OCI-LY3 (cell line): ENCODE measurements around the gene TNFAIP2.

Experiments
- H2AFZ ChIP-seq: fragments of 200-600, 300-600 bp; shearing (Covaris generic); 2 replicates; pipeline ENCODE4 v1.6.0; 2014; ENCODE audit warnings: antibody characterized with exemption, low read depth, low read length
- H3K27ac ChIP-seq: fragments of 200-600, 300-600 bp; sonication (generic); 2 replicates; pipeline ENCODE4 v1.5.1; 2014; ENCODE audit warnings: mild to moderate bottlenecking, low read length, moderate library complexity, mixed read lengths
- H3K27me3 ChIP-seq: fragments of 200-600, 300-600 bp; sonication (generic); 2 replicates; pipeline ENCODE4 v1.6.1; 2014; ENCODE audit warnings: low read depth, low read length, mixed read lengths
- H3K36me3 ChIP-seq: fragments of 200-600, 300-600 bp; sonication (generic); replicated peaks from 2 replicates; pipeline ENCODE3; 2014; ENCODE audit warnings: low read depth, low read length, mixed read lengths
- H3K4me1 ChIP-seq: fragments of 300-600, 200-600 bp; sonication (generic); 2 replicates; pipeline ENCODE4 v1.6.1; 2014; ENCODE audit warnings: low read length, mixed read lengths
- H3K4me2 ChIP-seq: fragments of 200-600, 300-600 bp; sonication (generic); 2 replicates; pipeline ENCODE4 v1.6.1; 2014; ENCODE audit warnings: low read length, mixed read lengths
- H3K4me3 ChIP-seq: fragments of 300-600, 200-600 bp; sonication (generic); 2 replicates; pipeline ENCODE4 v1.5.1; 2014; ENCODE audit warnings: antibody characterized with exemption, mild to moderate bottlenecking, low read length, moderate library complexity
- H3K79me2 ChIP-seq: fragments of 300-600, 200-600 bp; shearing (Covaris generic); 2 replicates; pipeline ENCODE4 v1.6.1; 2014; ENCODE audit warnings: mild to moderate bottlenecking, low read length, mixed read lengths
- H3K9ac ChIP-seq: fragments of 300-600, 200-600 bp; shearing (Covaris generic); 2 replicates; pipeline ENCODE4 v1.6.0; 2014; ENCODE audit warnings: mild to moderate bottlenecking, low read length, moderate library complexity
- H3K9me3 ChIP-seq: fragments of 200-600, 300-600 bp; shearing (Covaris generic); 2 replicates; pipeline ENCODE4 v1.6.1; 2014; ENCODE audit warnings: low read length, mixed read lengths; ENCODE audit not compliant: insufficient read depth
- H4K20me1 ChIP-seq: fragments of 200-600, 300-600 bp; sonication (generic); 2 replicates; pipeline ENCODE4 v1.6.1; 2016; ENCODE audit warnings: low read length, mixed read lengths; ENCODE audit not compliant: insufficient read depth
- CTCF ChIP-seq: fragments of 200-600, 300-600 bp; sonication (generic); IDR thresholded peaks from 2 replicates; pipeline ENCODE4 v1.5.1; 2014; ENCODE audit warnings: antibody characterized with exemption, low read length, low read depth
- EZH2phosphoT487 ChIP-seq: fragments of 200-600 bp; shearing (Covaris generic); IDR thresholded peaks from 2 replicates; pipeline ENCODE4 v1.6.1; 2018; ENCODE audit warnings: antibody characterized with exemption, mixed run types, low read depth

The TNFAIP2 gene

GRCh38 chr14:103163199-103163598 lies 39.9 kb downstream of the TNFAIP2 start:
- H3K4me3 ChIP-seq: no peak overlapping the region
- H4K20me1 ChIP-seq: no peaks in the 10 kb centered on the region
- no peaks in the 10 kb centered on the region for H3K79me2 ChIP-seq

GRCh38 chr14:103164006-103164405 lies 40.7 kb downstream of the TNFAIP2 start:
- no peak overlapping the region for H3K27ac ChIP-seq
- no peak overlapping the region for H2AFZ ChIP-seq
- H3K4me3 ChIP-seq: no peak overlapping the region
- TF ChIP-seq CTCF (no peak), EZH2phosphoT487 (no peak)
- no peaks in the 10 kb centered on the region for H3K4me1 ChIP-seq
- no peaks in the 10 kb centered on the region for H4K20me1 ChIP-seq
- no peaks in the 10 kb centered on the region for H3K79me2 ChIP-seq
- peaks cover 4% of the 10 kb centered on the region; the same call in 1 of the 2 replicates for H3K27me3 ChIP-seq
- H3K36me3 ChIP-seq: no peaks in the 10 kb centered on the region
- no peak overlapping the region for H3K9ac ChIP-seq
- no peak overlapping the region for H3K4me2 ChIP-seq
- no peaks in the 10 kb centered on the region for H3K9me3 ChIP-seq

More at GRCh38 chr14:103163199-103163598, 39.9 kb downstream of the TNFAIP2 start:
- peaks cover 4% of the 10 kb centered on the region; the same call in 1 of the 2 replicates for H3K27me3 ChIP-seq
- H3K4me2 ChIP-seq: no peak overlapping the region
- no peak overlapping the region for H3K9ac ChIP-seq
- no peaks in the 10 kb centered on the region for H3K4me1 ChIP-seq
- TF ChIP-seq CTCF: no peak
- H3K36me3 ChIP-seq: no peaks in the 10 kb centered on the region
- no peak overlapping the region for H2AFZ ChIP-seq
- no peaks in the 10 kb centered on the region for H3K9me3 ChIP-seq
- no peak overlapping the region for H3K27ac ChIP-seq

- no peaks in the 10 kb centered on the region for H3K36me3 ChIP-seq
- H2AFZ ChIP-seq: no peak overlapping the region
- H3K4me1 ChIP-seq: no peaks in the 10 kb centered on the region
- peaks cover 4% of the 10 kb centered on the region; the same call in 1 of the 2 replicates for H3K27me3 ChIP-seq
- H3K79me2 ChIP-seq: no peaks in the 10 kb centered on the region
- H3K27ac ChIP-seq: no peak overlapping the region
- H3K4me2 ChIP-seq: no peak overlapping the region
- no peaks in the 10 kb centered on the region for H3K9me3 ChIP-seq
- no peaks in the 10 kb centered on the region for H4K20me1 ChIP-seq
- no peak overlapping the region for H3K4me3 ChIP-seq
- H3K9ac ChIP-seq: no peak overlapping the region
- TF ChIP-seq CTCF (no peak), EZH2phosphoT487 (no peak)
Measured at GRCh38 chr14:103164779-103165178, 41.5 kb downstream of the TNFAIP2 start.

GRCh38 chr14:103165323-103165722 lies 42.1 kb downstream of the TNFAIP2 start:
- H3K36me3 ChIP-seq: no peaks in the 10 kb centered on the region
- H3K9me3 ChIP-seq: 0 out of 2 replicates have a peak, but pooled peaks cover 5% of the 10 kb centered on the region
- H3K4me2 ChIP-seq: no peak overlapping the region
- peaks cover 4% of the 10 kb centered on the region; the same call in 1 of the 2 replicates for H3K27me3 ChIP-seq
- no peak overlapping the region for H3K4me3 ChIP-seq
- no peak overlapping the region for H3K27ac ChIP-seq
- no peaks in the 10 kb centered on the region for H3K4me1 ChIP-seq
- no peaks in the 10 kb centered on the region for H3K79me2 ChIP-seq
- no peak for TF ChIP-seq EZH2phosphoT487
- no peak for TF ChIP-seq CTCF
- no peak overlapping the region for H2AFZ ChIP-seq
- no peak overlapping the region for H3K9ac ChIP-seq
- no peaks in the 10 kb centered on the region for H4K20me1 ChIP-seq
